ENCODE data around the gene ERH.

ERH gene

DNA sequence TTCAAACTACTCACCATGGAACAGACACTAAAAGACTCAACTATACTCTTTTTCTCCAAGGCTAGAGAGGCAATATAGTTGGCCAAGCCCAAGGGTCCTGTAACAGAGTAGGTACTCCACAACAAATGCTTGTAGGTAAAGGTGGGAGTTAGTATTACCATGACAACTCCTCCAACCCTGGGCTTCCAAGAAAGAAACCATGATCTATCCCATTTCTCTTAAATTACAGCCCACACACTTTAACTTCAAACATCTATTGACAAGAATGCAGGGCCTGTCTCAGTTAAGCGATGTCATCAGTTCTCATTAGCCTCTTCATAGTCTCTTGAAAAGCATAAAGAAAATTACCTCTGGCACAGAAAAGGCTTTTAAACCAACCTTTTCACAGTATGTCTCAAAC, 25.0 kb downstream of the ERH start:
- ChIA-PET POLR2A (no interaction called here), CTCF (interaction anchor here (0.8 to 0.9 kb wide), 2 partner anchors 87 to 130 kb away, joined by 3 to 4 read pairs; no protein-coding TSS in a partner anchor)
- DNase-seq (ENCODE audit: extremely low spot score), result no peak
- TF ChIP-seq CTBP1 (IDR thresholded peaks at IDR 0.05; ENCODE audit: borderline replicate concordance), result no peak
- TF ChIP-seq TARDBP (IDR thresholded peaks at IDR 0.05), result no peak
- no peak for TF ChIP-seq ELF4 (IDR thresholded peaks at IDR 0.05)
- no peak for TF ChIP-seq SUZ12 (IDR thresholded peaks at IDR 0.05)
- TF ChIP-seq, protein P1, sequence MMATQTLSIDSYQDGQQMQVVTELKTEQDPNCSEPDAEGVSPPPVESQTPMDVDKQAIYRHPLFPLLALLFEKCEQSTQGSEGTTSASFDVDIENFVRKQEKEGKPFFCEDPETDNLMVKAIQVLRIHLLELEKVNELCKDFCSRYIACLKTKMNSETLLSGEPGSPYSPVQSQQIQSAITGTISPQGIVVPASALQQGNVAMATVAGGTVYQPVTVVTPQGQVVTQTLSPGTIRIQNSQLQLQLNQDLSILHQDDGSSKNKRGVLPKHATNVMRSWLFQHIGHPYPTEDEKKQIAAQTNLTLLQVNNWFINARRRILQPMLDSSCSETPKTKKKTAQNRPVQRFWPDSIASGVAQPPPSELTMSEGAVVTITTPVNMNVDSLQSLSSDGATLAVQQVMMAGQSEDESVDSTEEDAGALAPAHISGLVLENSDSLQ (IDR thresholded peaks at IDR 0.05), result no peak
- TF ChIP-seq FOXA1 (IDR thresholded peaks at IDR 0.05), result no peak
- TF ChIP-seq HDGF (IDR thresholded peaks at IDR 0.05; ENCODE audit: borderline replicate concordance), result no peak
- no peak for TF ChIP-seq L3MBTL2 (conservative IDR thresholded peaks at IDR 0.05)
- TF ChIP-seq ARNT (IDR thresholded peaks at IDR 0.05), result no peak
- no peak for TF ChIP-seq SP1 (IDR thresholded peaks at IDR 0.05)
- TF ChIP-seq LEF1 (IDR thresholded peaks at IDR 0.05; ENCODE audit: borderline replicate concordance), result no peak
- TF ChIP-seq NFRKB (IDR thresholded peaks at IDR 0.05), result no peak
- TF ChIP-seq FOXK2 (IDR thresholded peaks at IDR 0.05), result no peak
- no peak for TF ChIP-seq FOXM1 (IDR thresholded peaks at IDR 0.05; ENCODE audit: borderline replicate concordance)
- no peak for TF ChIP-seq BHLHE40 (IDR thresholded peaks at IDR 0.05; ENCODE audit: borderline replicate concordance)

DNA sequence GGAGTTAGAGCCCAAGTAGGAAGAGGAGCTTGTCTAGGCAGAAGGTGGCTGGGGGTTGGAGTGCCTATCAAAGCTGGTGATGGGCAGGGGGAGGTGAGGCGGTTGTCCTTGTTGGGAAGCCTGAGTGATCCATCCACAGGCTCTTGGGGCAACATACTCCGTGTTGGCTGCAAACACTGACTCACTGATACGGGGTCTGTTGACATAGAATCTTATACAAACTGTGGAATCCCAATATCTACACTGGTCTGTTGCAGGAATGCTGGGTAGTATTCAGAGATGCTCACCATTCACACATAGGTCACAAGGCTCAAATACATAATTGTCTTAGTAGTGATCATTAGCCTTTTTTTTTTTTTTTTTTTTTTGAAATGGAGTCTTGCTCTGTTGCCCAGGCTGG, 26.0 kb downstream of the ERH start:
- DNase-seq (ENCODE audit: extremely low spot score), result no peak
- POLR2A ChIA-PET, result no interaction called here
- no peak for TF ChIP-seq LEF1 (IDR thresholded peaks at IDR 0.05; ENCODE audit: borderline replicate concordance)
- no peak for TF ChIP-seq ZNF384 (IDR thresholded peaks at IDR 0.05)
- no peak for TF ChIP-seq L3MBTL2 (conservative IDR thresholded peaks at IDR 0.05)
- TF ChIP-seq ELF4 (IDR thresholded peaks at IDR 0.05), result no peak
- TF ChIP-seq FOXK2 (IDR thresholded peaks at IDR 0.05), result no peak
- TF ChIP-seq TARDBP (IDR thresholded peaks at IDR 0.05), result no peak
- TF ChIP-seq, protein P1 (IDR thresholded peaks at IDR 0.05), result no peak
- no peak for TF ChIP-seq CTBP1 (IDR thresholded peaks at IDR 0.05; ENCODE audit: borderline replicate concordance)
- no peak for TF ChIP-seq BHLHE40 (IDR thresholded peaks at IDR 0.05; ENCODE audit: borderline replicate concordance)
- no peak for TF ChIP-seq HDGF (IDR thresholded peaks at IDR 0.05; ENCODE audit: borderline replicate concordance)
- no peak for TF ChIP-seq SUZ12 (IDR thresholded peaks at IDR 0.05)
- no peak for TF ChIP-seq FOXA1 (IDR thresholded peaks at IDR 0.05)
- TF ChIP-seq ARNT (IDR thresholded peaks at IDR 0.05), result no peak
- TF ChIP-seq FOXM1 (IDR thresholded peaks at IDR 0.05; ENCODE audit: borderline replicate concordance), result no peak
- TF ChIP-seq SP1 (IDR thresholded peaks at IDR 0.05), result no peak
- CTCF ChIA-PET, result no interaction called here

DNA sequence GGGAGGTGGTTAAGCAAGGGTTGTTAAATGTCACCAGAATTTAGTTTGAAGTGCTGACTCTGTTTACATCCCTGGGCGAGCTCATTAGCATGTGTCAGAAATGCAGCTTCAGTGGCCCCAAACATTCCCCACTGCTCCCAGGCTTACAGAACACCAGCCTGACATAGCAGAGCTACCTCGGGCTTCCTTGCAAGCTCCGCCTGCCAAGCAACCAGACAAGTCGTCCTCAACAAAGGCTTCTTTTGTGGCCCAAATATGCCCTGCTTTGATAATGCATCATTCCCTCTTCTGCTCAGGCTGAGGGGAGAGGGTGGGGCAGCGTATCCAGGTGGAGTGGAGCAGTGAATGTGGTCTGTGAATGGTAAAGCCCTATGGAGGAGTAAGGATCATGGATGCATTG, 28.0 kb downstream of the ERH start:
- TF ChIP-seq ZNF384 (IDR thresholded peaks at IDR 0.05), result no peak
- TF ChIP-seq, protein P1 (IDR thresholded peaks at IDR 0.05), result no peak
- no peak for TF ChIP-seq NFRKB (IDR thresholded peaks at IDR 0.05)
- TF ChIP-seq ELF4 (IDR thresholded peaks at IDR 0.05), result no peak
- TF ChIP-seq FOXK2 (IDR thresholded peaks at IDR 0.05), result no peak
- no peak for TF ChIP-seq FOXA1 (IDR thresholded peaks at IDR 0.05)
- ChIA-PET CTCF (interaction anchor here (1.0 kb wide), 1 partner anchor 127 kb away, joined by 3 read pairs; no protein-coding TSS in a partner anchor), POLR2A (interaction anchor here (0.7 kb wide), 1 partner anchor 28 kb away, joined by 4 read pairs; the partner anchor contains the start of genes ERH and SLC39A9)
- DNase-seq (ENCODE audit: extremely low spot score), result no peak

DNA sequence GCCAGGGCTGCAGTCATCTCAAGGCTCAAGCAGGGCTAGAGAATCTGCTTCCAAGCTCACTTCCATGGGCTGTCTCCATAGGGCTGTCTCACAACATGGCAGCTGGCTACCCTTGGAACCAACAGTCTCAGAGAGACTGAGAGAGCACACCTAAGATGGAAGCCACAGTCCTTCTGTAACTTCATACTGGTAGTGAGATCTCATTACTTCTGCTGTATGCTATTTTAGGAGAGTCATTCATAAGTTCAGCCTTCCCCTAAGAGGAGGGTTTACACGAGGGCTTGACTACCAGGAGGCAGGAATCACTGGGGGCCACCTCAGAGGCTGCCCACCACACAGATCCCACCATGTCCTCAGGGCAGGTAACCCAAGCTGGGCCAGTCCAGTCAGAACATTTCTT, 29.7 kb downstream of the ERH start:
- DNase-seq (ENCODE audit: extremely low spot score), result no peak
- TF ChIP-seq NFRKB (IDR thresholded peaks at IDR 0.05), result no peak
- TF ChIP-seq ELF4 (IDR thresholded peaks at IDR 0.05), result no peak
- no peak for TF ChIP-seq HDGF (IDR thresholded peaks at IDR 0.05; ENCODE audit: borderline replicate concordance)
- TF ChIP-seq FOXA1 (IDR thresholded peaks at IDR 0.05), result no peak
- TF ChIP-seq CTBP1 (IDR thresholded peaks at IDR 0.05; ENCODE audit: borderline replicate concordance), result no peak
- TF ChIP-seq SUZ12 (IDR thresholded peaks at IDR 0.05), result no peak
- ChIA-PET CTCF (no interaction called here), POLR2A (no interaction called here)

DNA sequence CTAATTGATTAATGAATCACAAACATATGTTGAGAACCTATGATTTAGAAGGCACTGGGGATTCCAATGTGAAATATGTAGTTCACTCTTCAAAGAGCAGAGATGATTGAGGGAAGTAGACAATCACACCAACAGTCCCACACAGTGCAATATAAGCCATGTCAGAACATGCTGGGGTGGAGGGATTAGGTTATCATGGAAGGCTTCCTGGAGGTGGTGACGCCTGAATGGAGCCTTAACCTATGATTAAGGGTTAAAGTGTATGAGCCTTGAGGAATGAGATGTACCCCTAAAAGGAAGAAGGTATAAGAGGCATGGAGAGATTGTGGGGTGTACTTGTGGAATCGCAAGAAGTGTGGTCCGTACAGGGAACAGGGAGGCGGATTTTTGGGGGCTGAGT, 31.3 kb downstream of the ERH start:
- DNase-seq (ENCODE audit: extremely low spot score), result no peak
- TF ChIP-seq, protein P1 (IDR thresholded peaks at IDR 0.05), result no peak
- no peak for TF ChIP-seq FOXK2 (IDR thresholded peaks at IDR 0.05)
- TF ChIP-seq FOXM1 (IDR thresholded peaks at IDR 0.05; ENCODE audit: borderline replicate concordance), result no peak
- no peak for TF ChIP-seq BHLHE40 (IDR thresholded peaks at IDR 0.05; ENCODE audit: borderline replicate concordance)
- TF ChIP-seq ZNF384 (IDR thresholded peaks at IDR 0.05), result no peak
- TF ChIP-seq NFRKB (IDR thresholded peaks at IDR 0.05), result no peak
- no peak for TF ChIP-seq SUZ12 (IDR thresholded peaks at IDR 0.05)
- no peak for TF ChIP-seq HDGF (IDR thresholded peaks at IDR 0.05; ENCODE audit: borderline replicate concordance)
- TF ChIP-seq ELF4 (IDR thresholded peaks at IDR 0.05), result no peak
- TF ChIP-seq TARDBP (IDR thresholded peaks at IDR 0.05), result no peak
- TF ChIP-seq L3MBTL2 (conservative IDR thresholded peaks at IDR 0.05), result no peak
- no peak for TF ChIP-seq LEF1 (IDR thresholded peaks at IDR 0.05; ENCODE audit: borderline replicate concordance)
- no peak for TF ChIP-seq FOXA1 (IDR thresholded peaks at IDR 0.05)
- TF ChIP-seq SP1 (IDR thresholded peaks at IDR 0.05), result no peak
- TF ChIP-seq ARNT (IDR thresholded peaks at IDR 0.05), result no peak
- no peak for TF ChIP-seq CTBP1 (IDR thresholded peaks at IDR 0.05; ENCODE audit: borderline replicate concordance)
- CTCF ChIA-PET, result interaction anchor here (0.9 kb wide), 1 partner anchor 20 kb away, joined by 4 read pairs; no protein-coding TSS in a partner anchor
- POLR2A ChIA-PET, result no interaction called here

DNA sequence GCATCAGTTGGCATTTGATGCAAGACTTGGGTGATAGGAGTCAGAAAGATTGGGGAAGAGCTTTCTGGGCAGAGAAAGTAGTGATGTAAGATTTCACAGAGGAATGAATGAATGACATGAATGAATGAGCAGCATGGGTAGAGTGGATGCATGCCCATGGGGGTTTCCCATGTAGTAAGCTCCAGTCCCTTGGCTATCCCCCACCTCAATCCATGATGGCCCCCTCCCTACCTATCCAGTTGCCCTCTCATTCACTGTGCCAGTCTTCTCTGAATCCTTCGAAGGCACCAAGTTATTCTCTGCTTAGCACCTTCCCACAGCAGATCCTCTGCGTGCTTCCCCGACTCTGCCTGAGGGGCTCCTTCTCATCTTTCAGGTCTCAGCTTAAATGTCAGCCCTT, 32.0 kb downstream of the ERH start:
- TF ChIP-seq L3MBTL2 (conservative IDR thresholded peaks at IDR 0.05) (0 out of 2 replicates have a peak, but pooled peaks have one; percentile 12), ELF4 (IDR thresholded peaks at IDR 0.05) (no peak), BHLHE40 (IDR thresholded peaks at IDR 0.05; ENCODE audit: borderline replicate concordance) (no peak)
- POLR2A ChIA-PET, result no interaction called here
- CTCF ChIA-PET, result interaction anchor here (0.9 kb wide), 1 partner anchor 19 kb away, joined by 4 read pairs; no protein-coding TSS in a partner anchor
- DNase-seq (ENCODE audit: extremely low spot score), result no peak

Measured in HEK293T (cell line).